ACC112 (cell line): Measurements from ENCODE around the gene ASB6.
A peak's percentile ranks its signal among the peaks of the same experiment; 100 is the strongest.
"Not testable (repeated sequence)": the region's sequence is repeated elsewhere in the genome, so short reads cannot be mapped to it uniquely, and the experiment has no call there.

Experiments
- H2AFZ ChIP-seq: fragments of 200-600 bp; sonication (generic); one replicate; pipeline ENCODE4 v1.6.0; 2017; ENCODE audit warnings: antibody characterized with exemption, low read length; ENCODE audit not compliant: unreplicated experiment
- H3K27ac ChIP-seq: fragments of 200-600 bp; sonication (generic); 2 replicates; pipeline ENCODE4 v1.5.1; 2014; ENCODE audit warnings: low read depth, mild to moderate bottlenecking, antibody characterized with exemption, low read length, moderate library complexity
- H3K27me3 ChIP-seq: fragments of 200-600 bp; sonication (generic); 2 replicates; pipeline ENCODE4 v1.6.1; 2014; ENCODE audit warnings: mild to moderate bottlenecking, antibody characterized with exemption, low read length, moderate library complexity, mixed read lengths; ENCODE audit not compliant: insufficient read depth
- H3K36me3 ChIP-seq: fragments of 200-600 bp; sonication (generic); 2 replicates; pipeline ENCODE4 v1.6.1; 2016; ENCODE audit warnings: mild to moderate bottlenecking, antibody characterized with exemption, low read length, moderate library complexity, mixed read lengths; ENCODE audit not compliant: insufficient read depth
- H3K4me1 ChIP-seq: fragments of 200-600 bp; sonication (generic); one replicate; pipeline ENCODE4 v1.6.1; 2016; ENCODE audit warnings: low read length, mixed read lengths; ENCODE audit not compliant: insufficient read depth, unreplicated experiment, control insufficient read depth
- H3K4me3 ChIP-seq: fragments of 200-600 bp; sonication (generic); 2 replicates; pipeline ENCODE4 v1.5.1; 2014; ENCODE audit warnings: mild to moderate bottlenecking, low read depth, low read length
- H3K79me2 ChIP-seq: fragments of 200-600 bp; sonication (generic); one replicate; pipeline ENCODE4 v1.6.0; 2016; ENCODE audit warnings: low read length; ENCODE audit not compliant: control insufficient read depth, unreplicated experiment, insufficient read depth

Gene ASB6

DNA sequence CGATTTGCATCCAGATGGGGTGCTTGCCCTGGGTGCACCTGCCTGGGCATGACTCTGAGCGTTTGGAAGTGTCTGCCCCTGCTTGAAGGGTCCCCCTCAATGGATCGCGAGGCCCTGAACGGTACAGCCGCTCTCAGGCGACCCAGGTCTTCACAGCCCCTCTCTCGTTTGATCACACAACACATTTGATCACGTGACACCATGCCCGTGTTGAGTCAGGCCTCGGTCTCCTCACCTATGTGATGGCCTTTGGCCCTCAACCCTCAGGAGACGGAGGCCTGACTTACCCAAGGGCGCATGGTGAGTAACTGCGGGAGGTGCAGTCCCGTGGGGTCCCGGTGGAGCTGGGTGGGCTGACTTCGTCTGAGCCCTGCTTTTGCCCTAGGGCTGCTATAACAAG, 3.0 kb upstream of the ASB6 start:
- Histone ChIP-seq H3K27ac (no peak overlapping the region), H2AFZ (no peak overlapping the region), H3K79me2 (peaks cover 19% of the 10 kb centered on the region), H3K4me1 (peaks cover 15% of the 10 kb centered on the region), H3K27me3 (no peaks in the 10 kb centered on the region), H3K36me3 (no peaks in the 10 kb centered on the region), H3K4me3 (no peak overlapping the region)

DNA sequence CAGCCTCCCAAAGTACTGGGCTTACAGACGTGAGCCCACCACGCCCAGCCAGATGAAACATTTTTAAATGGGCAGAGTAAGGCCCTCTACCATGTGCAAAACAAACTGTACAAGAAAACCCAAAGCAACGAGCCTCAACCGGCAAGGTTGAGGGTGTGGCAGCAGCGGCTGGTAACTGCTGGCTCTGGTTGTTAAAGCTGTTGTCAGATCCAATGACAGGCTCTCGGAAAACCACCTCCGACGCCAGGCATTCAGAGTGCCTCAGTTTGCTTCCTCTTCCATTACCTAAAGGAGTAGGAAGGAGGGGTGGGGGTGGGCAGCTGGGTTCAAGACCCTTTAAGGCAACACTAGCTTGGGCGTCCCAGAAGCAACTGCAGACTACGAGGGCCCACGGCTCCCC, 2.4 kb upstream of the ASB6 start:
- Histone ChIP-seq H3K79me2 (peaks cover 24% of the 10 kb centered on the region), H3K4me1 (peaks cover 21% of the 10 kb centered on the region), H3K36me3 (no peaks in the 10 kb centered on the region), H3K27ac (no peak overlapping the region), H3K27me3 (no peaks in the 10 kb centered on the region), H2AFZ (no peak overlapping the region), H3K4me3 (no peak overlapping the region)

DNA sequence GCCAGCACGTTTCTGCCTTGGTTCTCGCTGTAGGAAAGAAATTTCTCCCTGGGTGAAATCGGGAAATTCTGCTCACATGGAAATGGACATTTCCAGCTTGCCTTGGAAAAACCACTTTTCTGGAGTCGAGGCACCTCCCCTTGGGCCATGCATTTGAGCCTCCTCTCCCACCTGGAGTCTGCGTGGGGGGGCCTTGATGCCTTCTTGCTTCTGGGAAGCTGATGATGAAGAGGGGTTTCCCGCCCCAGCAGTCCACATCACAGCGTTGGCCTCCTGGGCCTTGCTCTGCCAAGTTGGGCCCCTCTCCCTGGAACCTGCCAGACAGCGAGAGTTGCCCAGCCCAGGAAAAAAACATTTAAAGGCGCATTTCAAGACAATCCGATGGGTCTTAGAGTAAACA, 1.8 kb upstream of the ASB6 start:
- peaks cover 22% of the 10 kb centered on the region for H3K4me1 ChIP-seq
- H3K79me2 ChIP-seq: peaks cover 31% of the 10 kb centered on the region
- H3K4me3 ChIP-seq: no peak overlapping the region
- no peaks in the 10 kb centered on the region for H3K27me3 ChIP-seq
- H2AFZ ChIP-seq: no peak overlapping the region
- no peak overlapping the region for H3K27ac ChIP-seq
- H3K36me3 ChIP-seq: no peaks in the 10 kb centered on the region

DNA sequence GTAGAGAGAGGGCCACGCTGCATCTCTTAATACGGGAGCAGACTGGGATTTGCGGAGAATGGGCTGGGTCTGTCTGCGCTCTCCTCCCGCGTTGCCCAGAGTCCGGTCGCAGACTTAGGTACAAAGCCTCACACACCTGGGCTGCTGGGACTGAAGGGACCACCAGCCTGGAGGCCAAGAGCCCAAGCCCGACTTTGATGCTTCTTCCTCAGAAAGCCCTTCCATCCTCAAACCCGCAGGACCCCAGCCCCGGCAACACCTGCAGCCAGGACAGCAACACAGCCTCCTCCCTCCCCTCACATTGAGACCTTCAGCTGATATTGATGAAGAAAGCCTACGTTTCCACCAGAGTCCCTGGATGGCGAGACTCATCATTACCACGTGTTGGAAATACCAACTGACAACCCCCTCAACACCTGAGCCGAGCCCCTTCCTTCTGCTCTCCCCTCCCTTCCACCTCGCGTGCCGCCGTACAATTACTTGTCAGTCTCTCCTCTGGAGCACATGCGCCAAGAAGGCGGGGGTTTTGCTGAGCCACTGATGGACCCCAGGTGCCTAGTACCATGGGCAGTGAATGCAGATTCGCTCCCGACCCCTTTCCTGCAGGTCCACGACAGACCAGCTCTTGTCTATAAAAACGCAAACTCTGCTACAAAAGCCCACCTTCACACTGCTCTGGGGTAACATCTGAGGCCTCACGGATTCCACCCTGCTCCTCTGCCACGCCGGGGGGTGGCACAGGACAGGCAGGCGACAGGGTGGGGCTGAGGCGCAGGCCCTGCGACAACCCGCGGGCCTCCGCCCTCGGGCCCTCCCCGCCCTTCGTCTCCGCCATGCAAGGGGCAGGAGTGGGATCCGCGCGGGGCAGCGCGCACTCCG, 841 bp downstream of the ASB6 start:
- peak overlapping the region; percentile 75 for H3K27ac ChIP-seq
- peaks cover 8% of the 10 kb centered on the region for H3K36me3 ChIP-seq
- peaks cover 18% of the 10 kb centered on the region for H3K4me1 ChIP-seq
- peak overlapping the region; percentile 98 for H3K4me3 ChIP-seq
- peak overlapping the region; percentile 71 for H2AFZ ChIP-seq
- H3K79me2 ChIP-seq: peaks cover 32% of the 10 kb centered on the region
- H3K27me3 ChIP-seq: no peaks in the 10 kb centered on the region

DNA sequence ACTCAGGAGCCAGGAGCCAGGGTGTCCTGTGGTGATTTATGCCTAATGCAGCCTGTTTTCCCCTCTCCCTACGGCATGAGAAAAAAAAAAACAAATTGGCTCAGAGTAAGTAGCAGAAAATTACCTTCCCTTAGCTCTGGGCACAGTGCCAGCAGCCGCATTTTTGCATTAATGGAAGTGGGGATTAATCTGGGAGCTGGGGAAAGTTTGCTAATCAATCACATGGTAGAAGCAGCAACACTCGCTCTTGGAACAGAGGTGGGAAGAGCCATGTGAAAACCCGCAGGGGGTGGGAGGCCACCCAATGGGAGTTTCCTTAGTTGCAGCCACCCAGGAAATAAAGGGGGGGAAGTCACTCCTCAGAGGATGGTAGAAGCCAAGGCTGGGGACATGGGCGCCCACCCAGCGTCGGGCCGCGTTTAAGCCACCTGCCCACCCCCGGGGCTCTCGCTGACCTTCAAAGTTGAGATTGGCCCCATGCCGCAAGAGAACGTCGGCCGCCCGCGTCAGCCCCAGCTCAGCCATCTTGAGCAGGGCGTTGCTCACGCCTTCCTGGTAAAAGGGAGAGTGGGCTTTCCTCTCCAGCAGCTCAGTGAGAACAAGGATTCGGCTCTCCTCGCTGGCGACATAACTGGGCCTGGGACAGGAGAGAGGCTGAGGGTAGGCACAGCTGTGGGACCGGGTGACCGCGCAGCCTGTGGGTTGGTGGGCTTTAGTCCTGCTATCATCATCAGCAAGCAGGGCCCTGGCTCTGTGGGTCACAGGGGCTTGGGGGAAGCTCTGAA, 1.7 kb downstream of the ASB6 start:
- Histone ChIP-seq H3K4me3 (peak overlapping the region; percentile 98), H3K27ac (peak overlapping the region; percentile 22; the same call in 1 of the 2 replicates), H3K4me1 (peaks cover 18% of the 10 kb centered on the region), H3K79me2 (peaks cover 33% of the 10 kb centered on the region), H3K27me3 (no peaks in the 10 kb centered on the region), H2AFZ (no peak overlapping the region), H3K36me3 (peaks cover 9% of the 10 kb centered on the region)

DNA sequence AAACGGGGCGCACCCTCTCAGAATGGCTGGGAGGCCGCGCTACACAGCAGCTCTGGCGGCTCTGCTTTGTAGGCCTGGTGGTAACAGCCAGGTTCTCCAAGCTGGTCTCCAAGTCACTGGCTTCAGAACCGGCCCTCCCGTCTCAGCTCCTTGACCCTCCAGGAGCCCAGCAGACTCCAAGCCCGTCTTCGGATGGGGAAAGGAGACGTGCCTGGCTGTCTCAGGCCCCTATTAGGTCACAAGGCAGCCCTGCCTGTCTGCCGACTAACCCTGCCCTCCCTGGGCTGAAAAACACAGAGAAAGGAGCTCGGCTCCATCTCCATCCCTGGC, 2.2 kb downstream of the ASB6 start:
- H3K4me3 ChIP-seq: peak overlapping the region; percentile 98
- peaks cover 18% of the 10 kb centered on the region for H3K4me1 ChIP-seq
- no peak overlapping the region for H2AFZ ChIP-seq
- peaks cover 39% of the 10 kb centered on the region for H3K79me2 ChIP-seq
- H3K36me3 ChIP-seq: peaks cover 15% of the 10 kb centered on the region
- H3K27me3 ChIP-seq: no peaks in the 10 kb centered on the region
- H3K27ac ChIP-seq: peak overlapping the region; percentile 22; the same call in 1 of the 2 replicates

DNA sequence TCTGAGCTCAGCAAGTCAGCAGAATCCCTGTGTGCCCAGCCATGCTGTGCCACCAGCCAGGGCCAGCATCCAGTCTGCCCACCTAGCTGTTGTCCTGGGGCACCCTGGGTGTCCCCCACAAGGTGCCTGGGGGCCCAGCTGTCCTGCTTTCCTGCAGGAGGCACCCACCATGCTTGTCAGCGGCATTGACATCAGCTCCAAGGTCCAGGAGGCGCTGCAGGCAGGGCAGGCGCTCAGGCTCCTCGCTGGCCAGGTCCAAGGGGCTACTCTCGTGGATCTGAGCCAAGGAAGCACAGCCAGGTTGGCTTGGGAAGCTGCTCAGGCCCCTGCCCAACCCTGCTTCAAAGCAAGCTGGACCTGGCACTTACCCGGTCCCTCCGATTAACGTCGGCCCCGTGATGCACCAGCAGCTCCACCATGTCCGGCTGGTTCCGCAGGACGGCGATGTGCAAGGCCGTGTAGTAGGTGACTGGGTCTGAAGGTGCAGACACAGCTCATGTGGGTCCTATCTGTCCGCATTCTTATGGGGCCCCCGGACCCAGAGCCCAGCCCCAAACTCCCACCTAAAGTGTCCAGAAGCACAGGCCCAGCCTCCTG, 2.8 kb downstream of the ASB6 start:
- H3K36me3 ChIP-seq: peaks cover 19% of the 10 kb centered on the region
- H3K4me1 ChIP-seq: peaks cover 18% of the 10 kb centered on the region
- no peaks in the 10 kb centered on the region for H3K27me3 ChIP-seq
- H3K4me3 ChIP-seq: peak overlapping the region; percentile 98; the same call in 1 of the 2 replicates
- no peak overlapping the region for H2AFZ ChIP-seq
- 0 out of 2 replicates have a peak overlapping the region, but pooled peaks have one; percentile 22 for H3K27ac ChIP-seq
- H3K79me2 ChIP-seq: peaks cover 45% of the 10 kb centered on the region

DNA sequence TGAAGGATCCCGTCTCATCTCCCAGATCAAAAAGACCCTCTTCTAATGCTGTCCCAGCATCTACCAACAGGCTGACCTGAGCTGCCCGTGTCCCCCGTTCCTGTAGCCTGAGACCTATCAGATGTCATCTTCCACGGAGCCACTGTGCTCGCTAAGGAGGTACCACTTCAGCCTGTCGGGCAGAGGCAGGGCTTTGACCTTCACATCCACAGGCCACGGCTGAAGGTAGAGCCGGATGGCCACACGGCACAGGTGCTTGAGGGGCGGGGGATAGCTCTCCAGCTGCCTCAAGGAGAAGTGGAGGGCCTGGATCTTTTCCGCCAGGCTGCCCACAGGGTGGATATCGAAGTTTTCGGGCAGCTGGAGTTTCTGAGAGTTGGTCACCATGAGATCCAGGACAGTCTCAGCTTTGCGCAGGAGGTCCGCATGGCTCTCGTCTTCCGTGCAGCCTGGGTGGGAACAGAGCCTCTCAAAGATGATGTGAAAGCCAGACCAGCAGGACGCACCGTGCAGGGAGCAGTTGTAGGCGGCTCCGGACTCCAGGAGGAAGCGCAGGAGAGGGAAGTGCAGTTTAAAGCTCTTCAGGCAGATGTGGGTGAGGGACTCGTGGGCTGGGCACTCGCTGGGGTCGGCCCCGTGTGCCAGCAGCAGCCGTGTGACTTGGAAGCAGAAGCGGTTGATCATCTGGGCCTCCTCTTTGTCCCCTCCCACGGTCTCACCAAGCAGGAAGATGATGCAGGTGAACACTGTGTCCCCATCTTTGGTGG, 4.1 kb downstream of the ASB6 start:
- Histone ChIP-seq H3K36me3 (peaks cover 31% of the 10 kb centered on the region), H2AFZ (no peak overlapping the region), H3K4me3 (no peak overlapping the region), H3K27ac (no peak overlapping the region), H3K27me3 (no peaks in the 10 kb centered on the region), H3K4me1 (peaks cover 18% of the 10 kb centered on the region), H3K79me2 (peaks cover 57% of the 10 kb centered on the region)

GRCh38 chr9:129637102-129637501, 4.8 kb downstream of the ASB6 start:
- Histone ChIP-seq H3K27ac (no peak overlapping the region), H3K79me2 (peaks cover 65% of the 10 kb centered on the region)

DNA sequence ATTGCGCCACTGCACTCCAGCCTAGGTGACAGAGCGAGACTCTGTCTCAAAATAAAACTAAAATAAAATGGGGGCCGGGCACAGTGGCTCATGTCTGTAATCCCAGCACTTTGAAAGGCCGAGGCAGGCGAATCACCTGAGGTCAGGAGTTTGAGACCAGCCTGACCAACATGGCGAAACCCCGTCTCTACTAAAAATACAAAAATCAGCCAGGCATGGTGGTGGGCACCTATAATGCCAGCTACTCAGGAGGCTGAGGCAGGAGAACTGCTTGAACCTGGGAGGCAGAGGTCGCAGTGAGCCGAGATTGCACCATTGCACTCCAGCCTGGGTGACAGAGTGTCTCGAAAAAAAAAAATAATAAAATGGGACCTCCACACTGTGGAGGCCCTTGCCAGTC, 5.6 kb downstream of the ASB6 start:
- not testable (repeated sequence) for H3K4me3 ChIP-seq, H3K27ac ChIP-seq, H3K27me3 ChIP-seq, H2AFZ ChIP-seq
- Histone ChIP-seq H3K36me3 (peaks cover 32% of the 10 kb centered on the region), H3K79me2 (peaks cover 68% of the 10 kb centered on the region), H3K4me1 (peaks cover 32% of the 10 kb centered on the region)

More at GRCh38 chr9:129637102-129637501, 4.8 kb downstream of the ASB6 start:
- Histone ChIP-seq H3K4me1 (peaks cover 25% of the 10 kb centered on the region), H3K36me3 (peaks cover 32% of the 10 kb centered on the region), H2AFZ (no peak overlapping the region), H3K4me3 (no peak overlapping the region), H3K27me3 (no peaks in the 10 kb centered on the region)
